K562 (cell line): ENCODE data around the gene TPGS2. TPM values are rescaled to one million over a fixed set of nuclear protein-coding genes. Genes with fewer than 3 reads are reported as not detected.

Experiments
- ATAC-seq: fragments of 200-7000 bp; cut with Tn5 transposase; 3 replicates; pipeline ENCODE4 v1.9.1; 2020; ENCODE audit warnings: moderate library complexity
- BruUV-seq: library from RNA; stranded (reverse); fragments of 400-500 nt; replicated peaks from 2 replicates; lab custom pipeline; 2021; lab: Mats Ljungman, UMichigan
- CTCF ChIA-PET: fragments of 300-600 bp; formaldehyde crosslinking; extraction: SDS; loops from one replicate; lab custom pipeline; 2021; ENCODE audit warnings: low intra/inter-chr PET ratio; lab: Yijun Ruan, JAX
- POLR2A ChIA-PET: fragments of 300-600, 350-650 bp; sonication (Branson Sonifier 250); formaldehyde crosslinking; extraction: SDS; loops from one replicate; lab custom pipeline; 2021; ENCODE audit warnings: antibody characterized with exemption, inconsistent platforms; lab: Yijun Ruan, JAX
- DNase-seq, 4 experiments: peaks; one replicate each; pipeline versions ENCODE4 v3.0.0 to v3.0.0-alpha.2; 2011 to 2018; ENCODE audit warnings: low spot score in 3 of 4, mixed read lengths in 3 of 4; ENCODE audit errors: extremely low read depth in 1 of 4
- FAIRE-seq: peaks from 2 replicates; lab custom pipeline; 2011; peaks lifted over from hg19 to GRCh38; lab: Jason Lieb, UNC
- H2AFZ ChIP-seq: 2 replicates; pipeline ENCODE4 v1.6.0; 2011; ENCODE audit warnings: low read depth, low read length, control low read depth, inconsistent platforms
- H3K27ac ChIP-seq: fragments of 200-600 bp; 3 replicates; pipeline ENCODE4 v1.8.0; 2011; ENCODE audit warnings: low read depth, mild to moderate bottlenecking, control low read depth, inconsistent platforms, low read length, moderate library complexity, mixed read lengths; ENCODE audit errors: extremely low read depth
- H3K27me3 ChIP-seq, 2 experiments: fragments of 300-600 bp in 1 of 2; 2 replicates in 1 of 2; 3 replicates in 1 of 2; pipeline versions ENCODE4 v1.6.0 to v1.8.0; 2011; ENCODE audit warnings: inconsistent platforms in 2 of 2, low read length in 2 of 2, mild to moderate bottlenecking in 1 of 2, mixed read lengths in 1 of 2, moderate library complexity in 1 of 2; ENCODE audit not compliant: control insufficient read depth in 2 of 2, insufficient read depth in 2 of 2
- H3K36me3 ChIP-seq: fragments of 300-600 bp; 3 replicates; pipeline ENCODE4 v1.8.0; 2011; ENCODE audit warnings: mild to moderate bottlenecking, low read length, inconsistent platforms; ENCODE audit not compliant: control insufficient read depth, insufficient read depth
- H3K4me1 ChIP-seq, 2 experiments: fragments of 200-600 bp in 1 of 2; replicated peaks in 1 of 2; 2 replicates in 1 of 2; 3 replicates in 1 of 2; pipeline versions ENCODE4 v1.5.1 to v1.8.0; 2011; ENCODE audit warnings: inconsistent platforms in 2 of 2, low read length in 2 of 2, mild to moderate bottlenecking in 1 of 2, mixed read lengths in 1 of 2, moderate library complexity in 1 of 2; ENCODE audit not compliant: control insufficient read depth in 2 of 2, insufficient read depth in 2 of 2
- H3K4me2 ChIP-seq: 2 replicates; pipeline ENCODE4 v1.6.1; 2011; ENCODE audit warnings: low read length, control low read depth, inconsistent platforms, mixed read lengths; ENCODE audit not compliant: insufficient read depth
- H3K4me3 ChIP-seq: fragments of 200-600 bp; sonication (generic), shearing (Covaris generic); 2 replicates; pipeline ENCODE4 v1.5.1; 2016; ENCODE audit warnings: control low read depth, inconsistent platforms
- H3K79me2 ChIP-seq: fragments of 200-600 bp; 3 replicates; pipeline ENCODE4 v1.8.0; 2011; ENCODE audit warnings: low read length, inconsistent platforms; ENCODE audit not compliant: control insufficient read depth, insufficient read depth
- H3K9ac ChIP-seq, 2 experiments: 2 replicates each; pipeline versions ENCODE4 v1.6.0 to v1.6.1; 2011; ENCODE audit warnings: low read depth in 2 of 2, low read length in 2 of 2, control low read depth in 1 of 2, inconsistent platforms in 1 of 2, mild to moderate bottlenecking in 1 of 2, mixed read lengths in 1 of 2; ENCODE audit not compliant: insufficient read depth in 1 of 2
- H3K9me1 ChIP-seq: one replicate; pipeline ENCODE4 v1.6.0; 2011; ENCODE audit warnings: inconsistent platforms, mild to moderate bottlenecking, low read length, moderate library complexity; ENCODE audit not compliant: control insufficient read depth, insufficient read depth
- H3K9me3 ChIP-seq: replicated peaks from 2 replicates; pipeline ENCODE4 v1.5.1; 2011; ENCODE audit warnings: low read depth, low read length, inconsistent platforms; ENCODE audit not compliant: control insufficient read depth, insufficient read depth
- H4K20me1 ChIP-seq: replicated peaks from 2 replicates; pipeline ENCODE4 v1.6.1; 2011; ENCODE audit warnings: low read length, inconsistent platforms, mixed read lengths; ENCODE audit not compliant: control insufficient read depth, insufficient read depth
- BACH1 ChIP-seq: fragments of 200-800 bp; sonication (Bioruptor generic); IDR thresholded peaks from 2 replicates; pipeline ENCODE4 v1.6.1; 2016; ENCODE audit warnings: missing genetic modification characterization, missing compliant biosample characterization
- E2F8 ChIP-seq: fragments of 450-650 bp; IDR thresholded peaks from 2 replicates; pipeline ENCODE4 v1.7.1; 2018; ENCODE audit warnings: mild to moderate bottlenecking, low read depth; ENCODE audit not compliant: partially characterized antibody
- ETV1 ChIP-seq: fragments of 450-650 bp; conservative IDR thresholded peaks from 2 replicates; pipeline ENCODE4 v1.6.1; 2016; ENCODE audit warnings: missing genetic modification characterization, control low read depth, low read depth, missing compliant biosample characterization
- HNRNPK ChIP-seq: fragments of 200-400 bp; formaldehyde crosslinking; IDR thresholded peaks from one replicate; pipeline ENCODE4 v1.6.1; 2018; ENCODE audit warnings: mild to moderate bottlenecking, low read depth, low read length; ENCODE audit not compliant: poor library complexity, severe bottlenecking
- HOMEZ ChIP-seq: fragments of 250-450 bp; sonication (Bioruptor Pico); IDR thresholded peaks from 2 replicates; pipeline ENCODE4 v1.4.0; 2020; ENCODE audit warnings: mild to moderate bottlenecking, moderate library complexity
- NCOR1 ChIP-seq: fragments of 450-650 bp; IDR thresholded peaks from 2 replicates; pipeline ENCODE4 v1.6.1; 2016; ENCODE audit warnings: mild to moderate bottlenecking, moderate library complexity
- POLR2G ChIP-seq: fragments of 200-400 bp; formaldehyde crosslinking; IDR thresholded peaks from 2 replicates; pipeline ENCODE4 v1.6.1; 2017; ENCODE audit warnings: low read depth, mild to moderate bottlenecking, antibody characterized with exemption, low read length, moderate library complexity
- THRAP3 ChIP-seq: fragments of 450-650 bp; IDR thresholded peaks from 2 replicates; pipeline ENCODE4 v1.6.1; 2016; ENCODE audit warnings: mild to moderate bottlenecking, inconsistent platforms, borderline replicate concordance
- ZKSCAN3 ChIP-seq: fragments of 250-450 bp; sonication (Bioruptor Pico); IDR thresholded peaks from 2 replicates; pipeline ENCODE4 v1.4.0; 2020
- ZNF347 ChIP-seq: fragments of 450-650 bp; formaldehyde crosslinking; IDR thresholded peaks from 2 replicates; pipeline ENCODE4 v1.4.0; 2020; ENCODE audit warnings: low read depth, mild to moderate bottlenecking, moderate library complexity
- ZNF583 ChIP-seq: fragments of 250-450 bp; sonication (Bioruptor Pico); IDR thresholded peaks from 2 replicates; pipeline ENCODE4 v1.4.0; 2020
- ZNF695 ChIP-seq: fragments of 450-650 bp; formaldehyde crosslinking; IDR thresholded peaks from 2 replicates; pipeline ENCODE4 v1.4.0; 2020; ENCODE audit warnings: mild to moderate bottlenecking, moderate library complexity
- ZSCAN29 ChIP-seq: fragments of 450-650 bp; IDR thresholded peaks from 2 replicates; pipeline ENCODE4 v1.6.1; 2017
- WGBS: fragments of 100-300 bp; shearing (Covaris generic); methylation state at CpG from one replicate; pipeline ENCODE4 v1.1.6; 2016; ENCODE audit warnings: low coverage, mixed read lengths; ENCODE audit not compliant: insufficient coverage; ENCODE audit errors: missing lambda C conversion rate; 5-methylcytosine and 5-hydroxymethylcytosine counted together
- in situ Hi-C: fragments of 300-500 bp; cut with MboI; formaldehyde crosslinking; loops from 4 replicates; pipeline ENCODE4 v1.15.0; 2018; ENCODE audit warnings: inconsistent platforms, mixed read lengths
- intact Hi-C: fragments of 100-400 bp; cut with micrococcal nuclease; formaldehyde crosslinking; loops from 2 replicates; pipeline ENCODE4 v1.14.2; 2022
- polyA plus RNA-seq, 8 experiments: library from polyadenylated mRNA; depleted of rRNA in 4 of 8; stranded (reverse) in 5 of 8; unstranded in 3 of 8; fragments of >200 nt; fragmentation: Nextera tagmentation in 2 of 8; fragmentation: Illumina TruSeq in 1 of 8; extraction: Ambion mirVana in 2 of 8; extraction: Trizol in 1 of 8; gene quantifications; 2 replicates each; pipeline versions ENCODE4 v1.2.1 to v1.2.3, GENCODE V29; 2011 to 2014; ENCODE audit warnings: inconsistent platforms in 1 of 8, missing spikeins in 1 of 8
- total RNA-seq, 7 experiments: library from RNA; depleted of rRNA in 6 of 7; stranded (reverse); fragments of >200 nt in 6 of 7; fragmentation: Illumina TruSeq in 2 of 7; extraction: Trizol in 2 of 7; gene quantifications; 2 replicates each; pipeline versions ENCODE4 v1.2.1 to v1.2.3, GENCODE V29; 2011 to 2021; ENCODE audit warnings: low replicate concordance in 1 of 7

The TPGS2 gene
- total and polyA plus RNA-seq, 9 of the 15 experiments (the other 6 are each of a cell fraction or from before 2014, with no cell fraction given): 94.2 to 449 (median 134) TPM

GRCh38 chr18:36818652-36819051, 10.2 kb downstream of the TPGS2 start:
- no peak overlapping the region for H3K4me3 ChIP-seq
- TF ChIP-seq BACH1 (tag): no peak
- no peak for ATAC-seq
- H3K4me1 ChIP-seq: peaks cover 0 to 25% of the 10 kb centered on the region in 2 experiments; a peak in 2 of 5 replicates
- peaks cover 20% of the 10 kb centered on the region; the same call in 2 of the 3 replicates for H3K79me2 ChIP-seq
- DNase-seq: no peak
- H3K4me2 ChIP-seq: no peak overlapping the region
- ChIA-PET POLR2A (interaction anchor here (1.0 to 1.9 kb wide), 2 partner anchors 9 to 11 kb away, joined by 4 to 6 read pairs; partner anchors contain the start of genes KIAA1328 and TPGS2), CTCF (no interaction called here)
- WGBS: 80% methylated on average over 2 of the region's 3 CpGs
- H3K27me3 ChIP-seq: no peaks in the 10 kb centered on the region
- peaks cover 5% of the 10 kb centered on the region for H3K9me1 ChIP-seq
- FAIRE-seq: no peak
- no peaks in the 10 kb centered on the region for H3K9me3 ChIP-seq
- no peak overlapping the region for H2AFZ ChIP-seq
- H3K9ac ChIP-seq: no peak overlapping the region
- BruUV-seq: no TSS peak
- H4K20me1 ChIP-seq: no peaks in the 10 kb centered on the region
- H3K36me3 ChIP-seq: peaks cover 87% of the 10 kb centered on the region
- intact Hi-C loops: no loop called here
- in situ Hi-C loops: no loop called here
- no peak overlapping the region for H3K27ac ChIP-seq

GRCh38 chr18:36817039-36817438, 11.8 kb downstream of the TPGS2 start:
- no peak overlapping the region for H3K4me3 ChIP-seq
- ATAC-seq (no peak), FAIRE-seq (no peak), DNase-seq (no peak)
- ChIA-PET CTCF (no interaction called here), POLR2A (no interaction called here)
- H4K20me1 ChIP-seq: no peaks in the 10 kb centered on the region
- H2AFZ ChIP-seq: no peak overlapping the region
- H3K9ac ChIP-seq: 0 out of 4 replicates have a peak overlapping the region, but pooled peaks of 1 of the 2 experiments have one; percentile 53
- no peak overlapping the region for H3K27ac ChIP-seq
- BruUV-seq: no TSS peak
- in situ Hi-C loops: no loop called here
- no peaks in the 10 kb centered on the region for H3K27me3 ChIP-seq
- peaks cover 5% of the 10 kb centered on the region for H3K9me1 ChIP-seq
- intact Hi-C loops: no loop called here
- no peak overlapping the region for H3K4me2 ChIP-seq
- H3K4me1 ChIP-seq: peaks cover 0 to 31% of the 10 kb centered on the region in 2 experiments; a peak in 2 of 5 replicates
- H3K36me3 ChIP-seq: peaks cover 91% of the 10 kb centered on the region
- 100% methylated on average over 1 of the region's 1 CpG for WGBS
- no peaks in the 10 kb centered on the region for H3K9me3 ChIP-seq
- H3K79me2 ChIP-seq: peaks cover 21% of the 10 kb centered on the region; the same call in 2 of the 3 replicates
- no peak for TF ChIP-seq E2F8
- TF ChIP-seq NCOR1: no peak
- no peak for TF ChIP-seq THRAP3
- TF ChIP-seq HOMEZ (CRISPR knock-in tag): no peak
- no peak for TF ChIP-seq HNRNPK
- no peak for TF ChIP-seq ZNF695 (CRISPR knock-in tag)
- no peak for TF ChIP-seq ZNF347 (CRISPR knock-in tag)
- no peak for TF ChIP-seq POLR2G
- TF ChIP-seq ZNF583 (CRISPR knock-in tag): no peak
- no peak for TF ChIP-seq ZSCAN29
- TF ChIP-seq ZKSCAN3 (CRISPR knock-in tag): no peak
- TF ChIP-seq ETV1 (tag): no peak
